Fibroblast of lung (primary cell): ENCODE data around the gene RRAS2. TPM values are rescaled to one million over a fixed set of nuclear protein-coding genes. Genes with fewer than 3 reads are reported as not detected.
A peak's percentile ranks its signal among the peaks of the same experiment; 100 is the strongest.

ENCODE experiments used
- DNase-seq, 2 donors: peaks; one replicate each; pipeline versions ENCODE4 v3.0.0 to v3.0.0-alpha.2; 2010; ENCODE audit warnings: low read depth in 2 of 2
- H2AFZ ChIP-seq: 2 replicates; pipeline ENCODE4 v1.5.1; 2012; ENCODE audit warnings: low read length, control low read depth, inconsistent platforms
- H3K27ac ChIP-seq: 2 replicates; pipeline ENCODE4 v1.5.1; 2011; ENCODE audit warnings: low read length, control low read depth; ENCODE audit not compliant: insufficient read depth
- H3K27me3 ChIP-seq: 2 replicates; pipeline ENCODE4 v1.5.1; 2011; ENCODE audit warnings: mild to moderate bottlenecking, low read length; ENCODE audit not compliant: control insufficient read depth, insufficient read depth
- H3K36me3 ChIP-seq: 2 replicates; pipeline ENCODE4 v1.5.1; 2011; ENCODE audit warnings: low read length; ENCODE audit not compliant: control insufficient read depth, insufficient read depth
- H3K4me1 ChIP-seq: 2 replicates; pipeline ENCODE4 v1.5.1; 2011; ENCODE audit warnings: low read length; ENCODE audit not compliant: control insufficient read depth, insufficient read depth; ENCODE audit errors: extremely low read depth
- H3K4me2 ChIP-seq: 2 replicates; pipeline ENCODE4 v1.5.1; 2011; ENCODE audit warnings: low read length, control low read depth; ENCODE audit not compliant: insufficient read depth; ENCODE audit errors: extremely low read depth
- H3K4me3 ChIP-seq, 4 experiments: fragments of 200-600 bp in 1 of 4; sonication (generic) in 1 of 4; replicated peaks in 1 of 4; 2 replicates each; pipeline ENCODE4 v1.5.1; 2011 to 2016; ENCODE audit warnings: low read length in 4 of 4, low read depth in 3 of 4, mild to moderate bottlenecking in 3 of 4, control low read depth in 2 of 4, inconsistent platforms in 1 of 4, mixed read lengths in 1 of 4; ENCODE audit not compliant: insufficient read depth in 1 of 4; ENCODE audit errors: control extremely low read depth in 1 of 4
- H3K79me2 ChIP-seq: 2 replicates; pipeline ENCODE4 v1.5.1; 2012; ENCODE audit warnings: mild to moderate bottlenecking, low read length, inconsistent platforms; ENCODE audit not compliant: control insufficient read depth, insufficient read depth
- H3K9ac ChIP-seq: 2 replicates; pipeline ENCODE4 v1.5.1; 2011; ENCODE audit warnings: mild to moderate bottlenecking, low read length, control low read depth; ENCODE audit not compliant: insufficient read depth
- H3K9me3 ChIP-seq: 2 replicates; pipeline ENCODE4 v1.5.1; 2012; ENCODE audit warnings: low read depth, low read length; ENCODE audit not compliant: control insufficient read depth, insufficient read depth
- H4K20me1 ChIP-seq: 2 replicates; pipeline ENCODE4 v1.5.1; 2011; ENCODE audit warnings: low read length; ENCODE audit not compliant: control insufficient read depth, insufficient read depth; ENCODE audit errors: extremely low read depth
- CTCF ChIP-seq, 2 donors: IDR thresholded peaks in 1 of 2; conservative IDR thresholded peaks in 1 of 2; 1 replicate in 1 of 2; 2 replicates in 1 of 2; pipeline ENCODE4 v1.5.1; 2011 to 2012; ENCODE audit warnings: low read length in 2 of 2, control low read depth in 1 of 2, inconsistent platforms in 1 of 2, low read depth in 1 of 2, mild to moderate bottlenecking in 1 of 2
- EZH2 ChIP-seq: IDR thresholded peaks from 2 replicates; pipeline ENCODE4 v1.5.1; 2012; ENCODE audit warnings: low read length, control low read depth, mild to moderate bottlenecking; ENCODE audit errors: missing control alignments
- polyA plus RNA-seq, 2 donors: library from polyadenylated mRNA; depleted of rRNA in 1 of 2; stranded (reverse) in 1 of 2; unstranded in 1 of 2; fragments of >200 nt; gene quantifications; 2 replicates each; pipeline ENCODE4 v1.2.1, GENCODE V29; 2011 to 2012; ENCODE audit warnings: missing spikeins in 1 of 2
- total RNA-seq: library from RNA; depleted of rRNA; stranded (reverse); fragments of >200 nt; gene quantifications from 2 replicates; pipeline ENCODE4 v1.2.1, GENCODE V29; 2014

RRAS2 gene
- total and polyA plus RNA-seq, 2 donors (not counting 1 experiment from before 2014, with no cell fraction given) = 160 to 178 TPM

GRCh38 chr11:14309425-14310192 lies 49.4 kb downstream of the RRAS2 start:
- TF ChIP-seq CTCF (conservative IDR thresholded peaks at IDR 0.05 in 1 of 2, IDR thresholded peaks at IDR 0.05 in 1 of 2; ENCODE audit: low read depth in 1 of 2, low read length in 2 of 2) (no peak), EZH2 (no peak)
- no peak overlapping the region for H3K4me3 ChIP-seq
- H3K9me3 ChIP-seq = no peaks in the 10 kb centered on the region
- H3K27me3 ChIP-seq = no peaks in the 10 kb centered on the region
- H3K36me3 ChIP-seq = no peaks in the 10 kb centered on the region
- peaks cover 17% of the 10 kb centered on the region for H4K20me1 ChIP-seq
- H3K27ac ChIP-seq = no peak overlapping the region
- peaks cover 10% of the 10 kb centered on the region for H3K4me1 ChIP-seq
- DNase-seq = no peak
- no peak overlapping the region for H2AFZ ChIP-seq
- no peak overlapping the region for H3K4me2 ChIP-seq
- no peak overlapping the region for H3K9ac ChIP-seq
- peaks cover 92% of the 10 kb centered on the region for H3K79me2 ChIP-seq

- Histone ChIP-seq H3K36me3 (no peaks in the 10 kb centered on the region), H3K9me3 (no peaks in the 10 kb centered on the region), H3K4me1 (peaks cover 9% of the 10 kb centered on the region), H3K27ac (no peak overlapping the region), H3K4me2 (no peak overlapping the region), H3K9ac (no peak overlapping the region), H3K4me3 (no peak overlapping the region), H3K27me3 (no peaks in the 10 kb centered on the region), H2AFZ (no peak overlapping the region), H3K79me2 (peaks cover 92% of the 10 kb centered on the region), H4K20me1 (peaks cover 16% of the 10 kb centered on the region)
- no peak for DNase-seq
- TF ChIP-seq EZH2 (no peak), CTCF (conservative IDR thresholded peaks at IDR 0.05 in 1 of 2, IDR thresholded peaks at IDR 0.05 in 1 of 2; ENCODE audit: low read depth in 1 of 2, low read length in 2 of 2) (no peak)
Measured at GRCh38 chr11:14308897-14309387, 50.0 kb downstream of the RRAS2 start.

- Histone ChIP-seq H3K4me2 (no peak overlapping the region), H3K27me3 (no peaks in the 10 kb centered on the region), H4K20me1 (peaks cover 11% of the 10 kb centered on the region), H3K27ac (no peak overlapping the region), H3K4me1 (peaks cover 4% of the 10 kb centered on the region), H3K4me3 (no peak overlapping the region), H3K36me3 (no peaks in the 10 kb centered on the region), H3K79me2 (peaks cover 93% of the 10 kb centered on the region), H3K9me3 (no peaks in the 10 kb centered on the region), H3K9ac (no peak overlapping the region), H2AFZ (no peak overlapping the region)
- TF ChIP-seq EZH2 (no peak), CTCF (conservative IDR thresholded peaks at IDR 0.05 in 1 of 2, IDR thresholded peaks at IDR 0.05 in 1 of 2; ENCODE audit: low read depth in 1 of 2, low read length in 2 of 2) (peak; percentile 59 to 84)
- peak; percentile 48 to 71 for DNase-seq
Measured at GRCh38 chr11:14308114-14308896, 50.7 kb downstream of the RRAS2 start.
